AG09319 (cell line): ENCODE results near the gene GVQW3.

Experiments
- DNase-seq: peaks from one replicate; pipeline ENCODE4 v3.0.0-alpha.2; 2010; ENCODE audit warnings: low read depth; ENCODE audit errors: extremely low read depth
- TF ChIP-seq, protein P1 (sequence below): IDR thresholded peaks from 2 replicates; pipeline ENCODE4 v1.5.1; 2011; ENCODE audit warnings: low read depth, mild to moderate bottlenecking, inconsistent platforms, low read length, moderate library complexity

The GVQW3 gene

DNA sequence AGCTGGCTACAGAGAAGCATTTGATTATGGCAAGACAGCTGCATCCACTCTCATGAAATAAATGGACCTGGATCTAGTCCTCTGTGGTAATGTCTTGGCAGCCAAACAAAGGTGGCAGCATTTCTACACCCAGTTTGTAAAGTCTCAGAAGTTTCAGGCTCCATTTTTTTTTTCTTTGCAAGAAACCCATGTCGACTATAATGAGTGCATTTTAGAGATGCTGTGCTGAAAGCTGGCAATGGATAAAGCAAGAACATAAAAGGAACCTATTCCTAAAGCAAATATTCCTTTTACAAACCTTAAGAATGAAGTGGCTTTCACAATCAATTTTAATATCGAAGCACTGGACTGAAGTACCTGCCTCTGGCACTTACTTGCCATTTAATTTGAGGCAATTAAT lies 33.7 kb upstream of the GVQW3 start:
- DNase-seq: no peak
- TF ChIP-seq, protein P1, sequence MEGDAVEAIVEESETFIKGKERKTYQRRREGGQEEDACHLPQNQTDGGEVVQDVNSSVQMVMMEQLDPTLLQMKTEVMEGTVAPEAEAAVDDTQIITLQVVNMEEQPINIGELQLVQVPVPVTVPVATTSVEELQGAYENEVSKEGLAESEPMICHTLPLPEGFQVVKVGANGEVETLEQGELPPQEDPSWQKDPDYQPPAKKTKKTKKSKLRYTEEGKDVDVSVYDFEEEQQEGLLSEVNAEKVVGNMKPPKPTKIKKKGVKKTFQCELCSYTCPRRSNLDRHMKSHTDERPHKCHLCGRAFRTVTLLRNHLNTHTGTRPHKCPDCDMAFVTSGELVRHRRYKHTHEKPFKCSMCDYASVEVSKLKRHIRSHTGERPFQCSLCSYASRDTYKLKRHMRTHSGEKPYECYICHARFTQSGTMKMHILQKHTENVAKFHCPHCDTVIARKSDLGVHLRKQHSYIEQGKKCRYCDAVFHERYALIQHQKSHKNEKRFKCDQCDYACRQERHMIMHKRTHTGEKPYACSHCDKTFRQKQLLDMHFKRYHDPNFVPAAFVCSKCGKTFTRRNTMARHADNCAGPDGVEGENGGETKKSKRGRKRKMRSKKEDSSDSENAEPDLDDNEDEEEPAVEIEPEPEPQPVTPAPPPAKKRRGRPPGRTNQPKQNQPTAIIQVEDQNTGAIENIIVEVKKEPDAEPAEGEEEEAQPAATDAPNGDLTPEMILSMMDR: no peak

DNA sequence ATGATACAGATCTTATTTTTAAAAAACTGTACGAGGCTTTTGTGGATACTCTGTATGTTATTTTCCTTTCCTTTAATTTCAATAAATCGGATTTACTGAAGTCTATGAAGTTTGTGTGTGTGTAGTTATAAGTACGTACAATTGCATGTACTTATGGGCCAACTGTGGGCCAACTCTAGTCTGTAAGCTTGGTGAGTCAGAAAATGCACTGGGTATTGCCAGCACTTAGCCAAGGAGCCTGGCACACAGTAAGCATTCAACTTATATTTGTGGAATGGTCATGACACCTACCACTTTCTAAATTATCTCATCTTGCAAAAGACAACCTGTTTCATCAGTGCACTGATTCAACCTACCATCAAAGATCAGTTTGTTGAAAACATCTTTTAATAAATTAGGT lies 32.8 kb upstream of the GVQW3 start:
- DNase-seq: no peak
- TF ChIP-seq, protein P1: no peak

DNA sequence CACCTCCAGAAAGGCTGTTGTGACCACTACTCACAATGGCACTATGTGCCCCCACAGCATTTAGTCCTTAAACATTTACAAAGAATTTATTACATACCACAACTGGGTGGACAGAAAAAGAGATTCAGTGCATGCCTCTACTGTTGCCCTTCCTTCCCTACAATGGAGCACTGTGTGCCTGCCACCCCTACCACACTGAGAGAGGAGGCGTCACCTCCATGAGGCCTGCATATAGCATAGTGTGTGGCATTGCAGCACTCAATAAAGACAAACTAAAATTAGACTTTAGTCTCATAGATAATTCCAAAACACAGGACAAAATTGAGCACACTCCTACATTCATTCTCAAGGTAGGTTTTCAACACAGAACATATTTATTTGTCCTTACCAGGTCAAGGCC lies 26.0 kb upstream of the GVQW3 start:
- TF ChIP-seq, protein P1: no peak
- no peak for DNase-seq

- DNase-seq: no peak
- TF ChIP-seq, protein P1: no peak
Measured at GRCh38 chr11:76361374-76361773, 19.7 kb upstream of the GVQW3 start.

DNA sequence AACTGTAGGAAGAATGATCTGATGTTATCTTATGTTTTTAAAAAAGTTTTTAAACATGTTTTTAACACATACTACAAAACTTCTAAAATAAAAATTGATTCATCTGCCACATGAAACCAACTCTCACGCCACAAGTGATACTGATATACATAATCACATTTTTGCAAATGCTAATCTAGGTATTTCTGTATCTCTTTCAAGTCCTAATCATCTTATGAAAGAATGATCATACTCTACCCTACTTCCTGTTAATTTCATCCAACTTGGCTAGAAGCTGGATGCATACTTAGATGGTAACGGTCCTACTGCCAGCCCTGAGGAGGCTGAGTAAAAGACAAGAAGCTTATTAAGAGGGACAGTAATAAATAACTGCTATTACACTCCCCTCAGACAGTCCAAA lies 19.3 kb upstream of the GVQW3 start:
- no peak for DNase-seq
- TF ChIP-seq, protein P1: no peak

- TF ChIP-seq, protein P1: no peak
- DNase-seq: no peak
Measured at GRCh38 chr11:76362716-76363115, 18.4 kb upstream of the GVQW3 start.

DNA sequence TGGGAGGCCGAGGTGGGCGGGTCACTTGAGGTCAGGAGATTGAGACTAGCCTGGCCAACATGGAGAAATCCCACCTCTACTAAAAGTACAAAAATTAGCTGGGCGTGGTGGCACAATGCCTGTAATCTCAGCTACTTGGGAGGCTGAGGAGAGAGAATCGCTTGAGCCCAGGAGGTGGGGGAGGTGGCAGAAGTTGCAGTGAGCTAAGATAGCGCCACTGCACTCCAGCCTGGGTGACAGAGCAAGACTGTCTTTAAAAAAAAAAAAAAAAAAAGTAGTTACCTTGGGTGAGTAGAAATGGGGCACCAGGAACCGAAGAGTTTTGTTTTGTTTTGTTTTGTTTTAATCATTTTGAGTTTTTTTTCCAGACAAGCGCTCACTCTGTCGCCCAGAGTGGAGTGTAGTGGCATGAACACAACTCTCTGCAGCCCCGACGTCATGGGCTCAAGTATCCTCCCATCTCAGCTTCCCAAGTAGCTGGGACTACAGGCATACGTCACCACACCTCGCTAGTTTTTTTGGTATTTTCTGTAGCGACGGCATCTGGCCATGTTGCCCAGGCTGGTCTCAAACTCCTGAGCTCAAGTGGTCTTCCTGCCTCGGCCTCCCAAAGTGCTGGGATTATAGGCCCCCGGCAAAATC lies 16.0 kb upstream of the GVQW3 start:
- DNase-seq: no peak
- TF ChIP-seq, protein P1: no peak
